Hepatocyte (in vitro differentiated cells): ENCODE results near the gene FABP7. TPM values are rescaled to one million over a fixed set of nuclear protein-coding genes. Genes with fewer than 3 reads are reported as not detected.

Source experiments
- DNase-seq: peaks from one replicate; pipeline ENCODE4 v3.0.0-alpha.2; 2016; ENCODE audit warnings: low spot score
- H2AFZ ChIP-seq: fragments of 200-600 bp; sonication (generic); 2 replicates; pipeline ENCODE4 v1.6.0; 2016; ENCODE audit warnings: antibody characterized with exemption, mild to moderate bottlenecking
- H3K27ac ChIP-seq: fragments of 200-600 bp; sonication (generic); 2 replicates; pipeline ENCODE4 v1.5.1; 2016; ENCODE audit warnings: mild to moderate bottlenecking
- H3K27me3 ChIP-seq: fragments of 200-600 bp; sonication (generic); 2 replicates; pipeline ENCODE4 v1.6.1; 2016
- H3K36me3 ChIP-seq: fragments of 200-600 bp; sonication (generic); replicated peaks from 2 replicates; pipeline ENCODE4 v1.5.1; 2016; ENCODE audit warnings: low read depth; ENCODE audit not compliant: insufficient read depth
- H3K4me1 ChIP-seq: fragments of 200-600 bp; sonication (generic); 2 replicates; pipeline ENCODE4 v1.5.1; 2016; ENCODE audit warnings: mild to moderate bottlenecking, moderate library complexity; ENCODE audit not compliant: insufficient read depth
- H3K4me2 ChIP-seq: fragments of 200-600 bp; sonication (generic); 2 replicates; pipeline ENCODE4 v1.6.0; 2016
- H3K4me3 ChIP-seq: fragments of 200-600 bp; sonication (generic); 2 replicates; pipeline ENCODE4 v1.5.1; 2016; ENCODE audit warnings: mild to moderate bottlenecking
- H3K79me2 ChIP-seq: fragments of 200-600 bp; sonication (generic); 2 replicates; pipeline ENCODE4 v1.6.0; 2017; ENCODE audit warnings: mild to moderate bottlenecking
- H3K9me2 ChIP-seq: fragments of 200-600 bp; sonication (generic); replicated peaks from 2 replicates; pipeline ENCODE4 v1.6.0; 2017; ENCODE audit warnings: mild to moderate bottlenecking; ENCODE audit not compliant: insufficient read depth
- H3K9me3 ChIP-seq: fragments of 200-600 bp; sonication (generic); 2 replicates; pipeline ENCODE4 v1.5.1; 2016; ENCODE audit warnings: low read depth, mild to moderate bottlenecking
- H4K20me1 ChIP-seq: fragments of 200-600 bp; sonication (generic); 2 replicates; pipeline ENCODE4 v1.6.0; 2016; ENCODE audit warnings: mild to moderate bottlenecking; ENCODE audit not compliant: insufficient read depth, poor library complexity, severe bottlenecking
- CTCF ChIP-seq: fragments of 200-600 bp; sonication (generic); IDR thresholded peaks from 2 replicates; pipeline ENCODE4 v1.5.1; 2016; ENCODE audit warnings: antibody characterized with exemption, mild to moderate bottlenecking; ENCODE audit not compliant: poor library complexity
- EZH2 ChIP-seq: fragments of 200-600 bp; sonication (generic); IDR thresholded peaks from 2 replicates; pipeline ENCODE4 v1.6.1; 2016; ENCODE audit warnings: antibody characterized with exemption, mild to moderate bottlenecking, borderline replicate concordance
- EZH2phosphoT487 ChIP-seq: fragments of 200-600 bp; sonication (generic); IDR thresholded peaks from one replicate; pipeline ENCODE4 v1.6.1; 2018; ENCODE audit warnings: antibody characterized with exemption, mild to moderate bottlenecking, low read depth, moderate library complexity; ENCODE audit not compliant: unreplicated experiment, severe bottlenecking
- WGBS: methylation state at CpG from one replicate; pipeline ENCODE4 v1.1.6; 2016; ENCODE audit warnings: low lambda C conversion rate; ENCODE audit errors: missing lambda C conversion rate; 5-methylcytosine and 5-hydroxymethylcytosine counted together
- polyA plus RNA-seq: library from polyadenylated mRNA; unstranded; fragments of >200 nt; fragmentation: Nextera tagmentation; extraction: Ambion mirVana; gene quantifications from 2 replicates; pipeline ENCODE4 v1.2.1, GENCODE V29; 2016
- total RNA-seq: library from RNA; depleted of rRNA; stranded (reverse); fragments of >200 nt; gene quantifications from 2 replicates; pipeline ENCODE4 v1.2.3, GENCODE V29; 2014

The FABP7 gene
- total and polyA plus RNA-seq, 2 experiments from 2014 or later, result 0.60 TPM; not detected in 1

DNA sequence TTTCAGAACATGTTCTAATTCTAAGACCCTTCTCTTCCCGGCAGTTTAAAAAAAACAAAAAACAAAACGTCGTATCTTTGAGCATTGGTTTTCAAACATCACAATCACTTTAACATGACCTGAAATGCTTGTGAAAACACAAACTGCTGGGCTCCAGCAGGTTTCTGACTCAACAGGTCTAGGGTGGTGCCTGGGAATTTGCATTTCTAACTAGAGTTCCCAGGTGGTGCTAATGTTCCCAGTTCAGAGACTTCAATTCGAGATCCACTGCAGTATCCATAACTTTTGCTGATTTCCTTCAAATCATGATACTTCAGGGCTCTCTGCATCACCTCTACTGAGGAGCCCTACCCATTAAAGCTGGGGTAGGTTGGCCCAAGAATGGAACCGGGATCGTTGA, 8.7 kb downstream of the FABP7 start:
- H3K4me2 ChIP-seq, result peak overlapping the region; percentile 86
- no peaks in the 10 kb centered on the region for H3K27me3 ChIP-seq
- H3K4me1 ChIP-seq, result peaks cover 36% of the 10 kb centered on the region
- TF ChIP-seq EZH2phosphoT487 (no peak), EZH2 (no peak), CTCF (no peak)
- no peaks in the 10 kb centered on the region for H3K9me2 ChIP-seq
- H4K20me1 ChIP-seq, result no peaks in the 10 kb centered on the region
- peaks cover 27% of the 10 kb centered on the region for H3K79me2 ChIP-seq
- no peaks in the 10 kb centered on the region for H3K9me3 ChIP-seq
- H3K36me3 ChIP-seq, result no peaks in the 10 kb centered on the region
- H3K27ac ChIP-seq, result peak overlapping the region; percentile 96
- H3K4me3 ChIP-seq, result no peak overlapping the region
- 23% methylated on average over 6 of the region's 6 CpGs for WGBS
- H2AFZ ChIP-seq, result peak overlapping the region; percentile 62
- DNase-seq, result no peak

- WGBS, result 5% methylated on average over 10 of the region's 10 CpGs
- peaks cover 33% of the 10 kb centered on the region for H3K79me2 ChIP-seq
- no peaks in the 10 kb centered on the region for H3K27me3 ChIP-seq
- H4K20me1 ChIP-seq, result no peaks in the 10 kb centered on the region
- DNase-seq, result no peak
- peak overlapping the region; percentile 62 for H2AFZ ChIP-seq
- H3K4me1 ChIP-seq, result peaks cover 39% of the 10 kb centered on the region
- TF ChIP-seq EZH2 (no peak), CTCF (no peak), EZH2phosphoT487 (no peak)
- H3K27ac ChIP-seq, result peak overlapping the region; percentile 96
- H3K36me3 ChIP-seq, result no peaks in the 10 kb centered on the region
- H3K9me3 ChIP-seq, result no peaks in the 10 kb centered on the region
- H3K4me3 ChIP-seq, result peak overlapping the region; percentile 53
- no peaks in the 10 kb centered on the region for H3K9me2 ChIP-seq
- peak overlapping the region; percentile 86 for H3K4me2 ChIP-seq
Measured at GRCh38 chr6:122788663-122789181, 9.2 kb downstream of the FABP7 start.

DNA sequence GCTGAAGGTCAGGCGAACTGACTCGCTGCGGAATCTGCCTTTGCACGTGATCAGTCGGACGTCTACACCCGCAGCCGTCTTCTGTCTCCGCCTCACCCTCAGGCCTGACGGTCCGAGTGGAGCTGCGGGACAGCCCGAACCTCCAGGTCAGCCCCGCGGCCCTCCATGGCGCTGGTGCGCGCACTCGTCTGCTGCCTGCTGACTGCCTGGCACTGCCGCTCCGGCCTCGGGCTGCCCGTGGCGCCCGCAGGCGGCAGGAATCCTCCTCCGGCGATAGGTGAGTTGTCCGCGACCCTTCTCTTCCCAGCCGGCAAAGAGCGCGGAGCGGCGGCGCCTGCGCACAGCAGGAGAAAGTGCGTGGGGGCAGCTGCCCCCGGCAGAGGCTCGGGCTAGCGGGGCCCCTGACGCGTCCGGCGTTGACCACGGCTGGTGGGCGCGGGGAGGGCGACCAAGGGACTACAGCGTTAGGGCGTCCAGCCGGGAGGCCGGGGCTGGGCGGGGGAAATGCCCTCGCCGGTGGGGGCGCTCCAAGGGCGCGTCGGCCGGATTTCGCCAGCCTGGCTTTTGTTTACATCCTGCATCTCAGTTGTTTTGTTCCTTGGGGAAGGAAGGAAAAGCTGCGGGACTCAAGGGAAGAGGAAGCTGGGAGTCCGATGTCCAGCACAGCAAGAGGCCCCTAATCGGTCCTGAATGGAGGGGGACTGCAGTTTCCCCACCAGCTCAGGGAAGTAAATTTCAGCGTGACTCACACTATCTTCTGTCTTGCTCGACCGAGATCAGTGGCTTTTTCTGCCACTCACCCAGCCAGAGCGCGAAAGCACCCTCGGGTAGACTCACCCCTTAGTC, 9.9 kb downstream of the FABP7 start, which contains the start of gene SMPDL3A:
TSS of gene SMPDL3A (plus strand) at position 77 of the 846 bp plus-strand sequence. CDS start at position 166, 89 bp downstream.
- no peak for TF ChIP-seq EZH2phosphoT487
- no peak for TF ChIP-seq EZH2
- TF ChIP-seq CTCF, result peak; percentile 71
- H3K27ac ChIP-seq, result peak within 1 kb of the TSS; percentile 96
- peaks cover 39% of the 10 kb centered on the region for H3K79me2 ChIP-seq
- H4K20me1 ChIP-seq, result no peaks in the 10 kb centered on the region
- H3K4me1 ChIP-seq, result peaks cover 39% of the 10 kb centered on the region
- H3K27me3 ChIP-seq, result no peaks in the 10 kb centered on the region
- H3K9me3 ChIP-seq, result no peaks in the 10 kb centered on the region
- DNase-seq, result peak; percentile 87
- no peaks in the 10 kb centered on the region for H3K36me3 ChIP-seq
- peak within 1 kb of the TSS; percentile 53 for H3K4me3 ChIP-seq
- H2AFZ ChIP-seq, result peak within 1 kb of the TSS; percentile 62
- WGBS, result 2% methylated on average over 65 of the region's 71 CpGs
- no peaks in the 10 kb centered on the region for H3K9me2 ChIP-seq
- H3K4me2 ChIP-seq, result peak within 1 kb of the TSS; percentile 86
